Peyer's patch (tissue), 4 donors: ENCODE data around the gene PAQR6. TPM values are rescaled to one million over a fixed set of nuclear protein-coding genes. Genes with fewer than 3 reads are reported as not detected.

Experiments used
- DNase-seq, 3 donors: peaks; one replicate each; pipeline ENCODE4 v3.0.0-alpha.2; 2017 to 2019
- H3K27ac ChIP-seq, 4 donors: fragments of 200-600 bp; sonication (generic); one replicate each; pipeline ENCODE4 v1.5.1; 2016 to 2019
- H3K27me3 ChIP-seq, 2 donors: fragments of 200-600 bp; sonication (generic); one replicate each; pipeline ENCODE4 v1.5.1; 2019
- H3K36me3 ChIP-seq, 3 donors: fragments of 200-600 bp; sonication (generic); one replicate each; pipeline ENCODE4 v1.5.1; 2016 to 2019
- H3K4me1 ChIP-seq, 4 donors: fragments of 200-600 bp; sonication (generic); one replicate each; pipeline ENCODE4 v1.5.1; 2016 to 2019
- H3K4me3 ChIP-seq, 4 donors: fragments of 200-600 bp; sonication (generic); 1 replicate in 3 of 4; 2 replicates in 1 of 4; pipeline ENCODE4 v1.5.1; 2016 to 2019; ENCODE audit warnings: mild to moderate bottlenecking in 1 of 4
- H3K9me3 ChIP-seq, 4 donors: fragments of 200-600 bp; sonication (generic); one replicate each; pipeline ENCODE4 v1.5.1; 2016 to 2019; ENCODE audit warnings: mild to moderate bottlenecking in 1 of 4
- CTCF ChIP-seq, 6 experiments: fragments of 450-650 bp in 4 of 6; fragments of 200-600 bp in 2 of 6; sonication (generic) in 1 of 6; IDR thresholded peaks; one replicate each; pipeline ENCODE4 v1.5.1; 2017 to 2019; ENCODE audit warnings: antibody characterized with exemption in 6 of 6, mild to moderate bottlenecking in 3 of 6, moderate library complexity in 1 of 6
- POLR2A ChIP-seq, 2 donors: fragments of 450-650 bp; IDR thresholded peaks; one replicate each; pipeline ENCODE4 v1.5.1; 2017; ENCODE audit warnings: antibody characterized with exemption in 2 of 2, mild to moderate bottlenecking in 2 of 2, moderate library complexity in 2 of 2
- total RNA-seq, 4 donors: library from RNA; depleted of rRNA; stranded (reverse); fragments of >200 nt; gene quantifications; one replicate each; pipeline ENCODE4 v1.1.0, GENCODE V29; 2016

PAQR6 gene
- total RNA-seq, 4 donors from 2014 or later: 0.70 to 7.4 (median 4.1) TPM

- no peak within 1 kb of the TSS for H3K4me3 ChIP-seq
- H3K27me3 ChIP-seq: no peaks in the 10 kb centered on the region
- peaks cover 0 to 36% (median 0%) of the 10 kb centered on the region in 3 donors for H3K36me3 ChIP-seq
- no peak for DNase-seq
- H3K4me1 ChIP-seq: peaks cover 0 to 18% (median 11%) of the 10 kb centered on the region in 4 donors
- H3K9me3 ChIP-seq: no peaks in the 10 kb centered on the region
- TF ChIP-seq POLR2A (IDR thresholded peaks at IDR 0.05) (no peak), CTCF (IDR thresholded peaks at IDR 0.05) (no peak)
- H3K27ac ChIP-seq: no peak within 1 kb of the TSS
Observed at GRCh38 chr1:156241926-156242325, 5.9 kb downstream of the PAQR6 start, which contains the start of gene BGLAP. Gene BGLAP (plus strand): TSS chr1:156242184. CDS start chr1:156242232, 48 bp downstream.

- H3K27me3 ChIP-seq: no peaks in the 10 kb centered on the region
- H3K4me3 ChIP-seq: no peak overlapping the region
- no peak overlapping the region for H3K27ac ChIP-seq
- no peak for DNase-seq
- peaks cover 0 to 15% (median 10%) of the 10 kb centered on the region in 4 donors for H3K4me1 ChIP-seq
- TF ChIP-seq CTCF (IDR thresholded peaks at IDR 0.05): no peak
- TF ChIP-seq POLR2A (IDR thresholded peaks at IDR 0.05): no peak
- H3K36me3 ChIP-seq: peaks cover 0 to 42% (median 0%) of the 10 kb centered on the region in 3 donors
- H3K9me3 ChIP-seq: no peaks in the 10 kb centered on the region
Observed at GRCh38 chr1:156241311-156241811, 6.5 kb downstream of the PAQR6 start.

- H3K9me3 ChIP-seq: no peaks in the 10 kb centered on the region
- no peak for DNase-seq
- no peak overlapping the region for H3K4me3 ChIP-seq
- H3K27ac ChIP-seq: no peak overlapping the region
- no peaks in the 10 kb centered on the region for H3K4me1 ChIP-seq
- no peak for TF ChIP-seq CTCF (IDR thresholded peaks at IDR 0.05)
- TF ChIP-seq POLR2A (IDR thresholded peaks at IDR 0.05): no peak
- peaks cover 0 to 70% (median 0%) of the 10 kb centered on the region in 3 donors for H3K36me3 ChIP-seq
- no peaks in the 10 kb centered on the region for H3K27me3 ChIP-seq
Observed at GRCh38 chr1:156238248-156238647, 9.6 kb downstream of the PAQR6 start.

GRCh38 chr1:156236164-156236563 is 11.7 kb downstream of the PAQR6 start:
- DNase-seq: no peak
- no peaks in the 10 kb centered on the region for H3K9me3 ChIP-seq
- H3K27me3 ChIP-seq: no peaks in the 10 kb centered on the region
- no peak overlapping the region for H3K27ac ChIP-seq
- no peaks in the 10 kb centered on the region for H3K4me1 ChIP-seq
- TF ChIP-seq CTCF (IDR thresholded peaks at IDR 0.05) (no peak), POLR2A (IDR thresholded peaks at IDR 0.05) (no peak)
- peaks cover 0 to 66% (median 0%) of the 10 kb centered on the region in 3 donors for H3K36me3 ChIP-seq
- H3K4me3 ChIP-seq: no peak overlapping the region

GRCh38 chr1:156233426-156234127 is 14.3 kb downstream of the PAQR6 start:
- no peak overlapping the region for H3K4me3 ChIP-seq
- no peaks in the 10 kb centered on the region for H3K27me3 ChIP-seq
- TF ChIP-seq CTCF (IDR thresholded peaks at IDR 0.05): no peak
- H3K9me3 ChIP-seq: no peaks in the 10 kb centered on the region
- H3K36me3 ChIP-seq: peaks cover 0 to 61% (median 0%) of the 10 kb centered on the region in 3 donors
- H3K4me1 ChIP-seq: no peaks in the 10 kb centered on the region
- H3K27ac ChIP-seq: no peak overlapping the region
- DNase-seq: no peak
